ENCODE results near the gene MAP3K13. TPM values are rescaled to one million over a fixed set of nuclear protein-coding genes. Genes with fewer than 3 reads are reported as not detected.

The MAP3K13 gene
- total and polyA plus RNA-seq, 10 of the 15 experiments (the other 5 are each of a cell fraction or from before 2014, with no cell fraction given), result 10.5 to 70.8 (median 26.8) TPM

- TF ChIP-seq CUX1 (IDR thresholded peaks at IDR 0.05; ENCODE audit: insufficient replicate concordance, low read depth, low read length) (no peak), HCFC1 (IDR thresholded peaks at IDR 0.05; ENCODE audit: low read length) (no peak), SMAD5 (IDR thresholded peaks at IDR 0.05; ENCODE audit: low read depth) (no peak), REST (IDR thresholded peaks at IDR 0.05; ENCODE audit: low read depth, low read length) (no peak), TBL1XR1 (IDR thresholded peaks at IDR 0.05; ENCODE audit: low read depth, low read length) (no peak), PAX8 (IDR thresholded peaks at IDR 0.05) (no peak), ZBED1 (IDR thresholded peaks at IDR 0.05; ENCODE audit: borderline replicate concordance) (peak; percentile 95), PAX5 (IDR thresholded peaks at IDR 0.05; ENCODE audit: borderline replicate concordance, low read depth, low read length) (no peak; the same call in 1 of the 2 replicates), E2F8 (IDR thresholded peaks at IDR 0.05; ENCODE audit: low read depth, partially characterized antibody) (no peak), CEBPZ (IDR thresholded peaks at IDR 0.05; ENCODE audit: low read depth, low read length) (no peak), BACH1 (IDR thresholded peaks at IDR 0.05; ENCODE audit: borderline replicate concordance) (no peak), SMARCA5 (IDR thresholded peaks at IDR 0.05) (peak; percentile 70; the same call in 1 of the 2 replicates), GATAD2B (conservative IDR thresholded peaks at IDR 0.05; ENCODE audit: low read depth) (0 out of 2 replicates have a peak, but pooled peaks have one; percentile 52), RAD21 (IDR thresholded peaks at IDR 0.05; ENCODE audit: insufficient read depth, low read depth, low read length) (peak; percentile 8; the same call in 1 of the 2 replicates), RB1 (IDR thresholded peaks at IDR 0.05; ENCODE audit: borderline replicate concordance) (no peak)
These were observed 174.5 kb downstream of the MAP3K13 start (continued) for GRCh38 chr3:185537369-185537970.

Measured in GM12878 (cell line).